ENCODE results near the gene RFTN1.

DNA sequence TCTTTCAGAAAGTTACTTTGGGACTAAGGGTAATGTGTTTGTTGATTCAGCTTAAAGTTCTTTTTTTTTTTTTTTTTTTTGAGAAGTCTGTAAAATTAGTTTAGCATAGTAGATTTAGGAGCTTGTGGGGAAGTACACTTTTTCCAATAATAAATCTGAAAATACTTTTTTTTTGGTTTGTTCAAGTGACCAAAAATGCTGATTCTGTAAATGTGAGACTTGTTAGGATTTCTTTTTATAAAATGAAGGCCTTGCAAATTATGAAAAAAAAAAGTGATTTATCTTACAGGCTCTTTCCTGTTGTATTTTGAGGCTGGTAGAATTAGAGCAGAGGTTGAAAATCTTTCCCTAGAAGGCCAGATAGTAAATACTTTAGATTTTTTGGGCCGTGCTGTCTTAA, 240.9 kb downstream of the RFTN1 start:
- TF ChIP-seq, protein P1, sequence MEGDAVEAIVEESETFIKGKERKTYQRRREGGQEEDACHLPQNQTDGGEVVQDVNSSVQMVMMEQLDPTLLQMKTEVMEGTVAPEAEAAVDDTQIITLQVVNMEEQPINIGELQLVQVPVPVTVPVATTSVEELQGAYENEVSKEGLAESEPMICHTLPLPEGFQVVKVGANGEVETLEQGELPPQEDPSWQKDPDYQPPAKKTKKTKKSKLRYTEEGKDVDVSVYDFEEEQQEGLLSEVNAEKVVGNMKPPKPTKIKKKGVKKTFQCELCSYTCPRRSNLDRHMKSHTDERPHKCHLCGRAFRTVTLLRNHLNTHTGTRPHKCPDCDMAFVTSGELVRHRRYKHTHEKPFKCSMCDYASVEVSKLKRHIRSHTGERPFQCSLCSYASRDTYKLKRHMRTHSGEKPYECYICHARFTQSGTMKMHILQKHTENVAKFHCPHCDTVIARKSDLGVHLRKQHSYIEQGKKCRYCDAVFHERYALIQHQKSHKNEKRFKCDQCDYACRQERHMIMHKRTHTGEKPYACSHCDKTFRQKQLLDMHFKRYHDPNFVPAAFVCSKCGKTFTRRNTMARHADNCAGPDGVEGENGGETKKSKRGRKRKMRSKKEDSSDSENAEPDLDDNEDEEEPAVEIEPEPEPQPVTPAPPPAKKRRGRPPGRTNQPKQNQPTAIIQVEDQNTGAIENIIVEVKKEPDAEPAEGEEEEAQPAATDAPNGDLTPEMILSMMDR (conservative IDR thresholded peaks at IDR 0.05; ENCODE audit: low read length), result no peak
- TF ChIP-seq EZH2phosphoT487 (IDR thresholded peaks at IDR 0.05; ENCODE audit: borderline replicate concordance), result no peak

All from Loucy (cell line).